Germinal center (tissue), 1 donor: ENCODE results near the gene DENND1A.
"Not testable (repeated sequence)": the region's sequence is repeated elsewhere in the genome, so short reads cannot be mapped to it uniquely, and the experiment has no call there.

ENCODE experiments used
- DNase-seq: peaks from one replicate; pipeline ENCODE4 v3.0.0; 2012; ENCODE audit warnings: mixed read lengths, low spot score

DENND1A gene

GRCh38 chr9:123772374-123772773, 157.6 kb downstream of the DENND1A start:
- no peak for DNase-seq

DNA sequence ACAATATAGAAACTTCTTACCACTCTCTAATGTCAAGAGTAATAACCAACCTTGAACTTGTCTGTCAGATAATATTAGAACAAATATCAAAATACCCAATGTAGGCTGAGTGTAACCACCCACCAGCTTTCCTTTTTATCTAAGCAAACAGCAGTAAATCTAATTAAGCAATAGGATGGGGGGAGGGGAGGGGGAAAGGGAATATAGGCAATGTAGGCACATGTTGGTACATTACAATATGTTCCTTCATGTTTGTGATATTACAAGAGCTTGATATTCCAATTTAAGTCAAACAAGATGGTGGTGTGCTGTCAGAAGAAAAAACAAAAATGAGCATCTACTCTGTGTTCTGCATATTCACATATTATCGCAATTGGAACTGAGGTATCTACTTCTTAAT, 158.2 kb downstream of the DENND1A start:
- DNase-seq = no peak

DNA sequence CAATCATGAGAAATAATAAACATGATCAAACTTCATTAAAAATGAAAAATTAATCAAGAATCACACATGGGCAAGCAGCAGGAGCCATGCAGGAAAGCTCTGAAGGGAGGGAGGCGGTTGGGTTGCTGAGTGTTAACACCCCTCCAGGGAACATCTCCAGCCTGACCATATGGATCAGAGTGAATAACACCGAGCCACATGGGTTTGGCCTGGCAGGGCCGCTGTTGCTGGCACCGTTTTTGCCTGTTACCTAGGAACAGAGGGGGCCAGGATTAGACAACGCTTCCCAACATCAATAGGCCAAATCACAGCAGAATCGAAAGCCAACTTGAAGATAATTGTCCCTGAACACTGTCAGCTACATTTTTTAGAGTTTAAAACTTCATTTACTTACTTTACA, 160.2 kb downstream of the DENND1A start:
- DNase-seq = no peak

DNA sequence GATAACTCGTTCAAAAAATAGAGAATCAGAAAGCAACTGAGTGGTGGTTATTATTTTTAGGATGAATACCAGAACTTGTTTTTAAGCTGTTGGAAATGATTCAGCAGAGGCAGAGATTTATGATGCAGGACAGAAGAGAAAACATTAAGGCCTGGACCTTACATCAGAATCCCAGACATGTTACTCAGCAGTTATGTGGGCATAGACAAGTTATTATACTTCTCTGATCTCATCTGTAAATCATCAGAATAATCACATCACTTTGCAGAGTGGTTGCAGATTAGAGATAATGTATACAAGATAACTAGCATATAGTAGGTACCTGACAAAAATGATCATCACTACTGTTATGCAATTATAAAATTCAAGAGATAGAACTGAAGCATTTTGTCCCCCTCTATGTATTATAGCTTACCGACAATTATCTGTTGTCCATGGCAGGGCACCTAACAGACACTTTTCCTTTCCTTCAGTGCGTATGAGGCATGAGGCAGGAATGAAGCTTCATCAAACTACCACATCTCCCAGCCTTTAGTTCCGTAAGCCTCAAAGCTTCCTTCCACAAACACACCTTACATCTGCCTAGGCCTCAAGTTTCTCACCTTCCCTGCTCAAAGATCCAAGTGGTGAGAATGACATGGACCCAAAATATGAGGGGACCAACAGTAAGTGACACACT, 165.9 kb downstream of the DENND1A start:
- DNase-seq = no peak

GRCh38 chr9:123761905-123762605, 167.9 kb downstream of the DENND1A start:
- no peak for DNase-seq

GRCh38 chr9:123757960-123758359, 172.0 kb downstream of the DENND1A start:
- no peak for DNase-seq

- DNase-seq = no peak
Observed at GRCh38 chr9:123757547-123757946, 172.4 kb downstream of the DENND1A start.

DNA sequence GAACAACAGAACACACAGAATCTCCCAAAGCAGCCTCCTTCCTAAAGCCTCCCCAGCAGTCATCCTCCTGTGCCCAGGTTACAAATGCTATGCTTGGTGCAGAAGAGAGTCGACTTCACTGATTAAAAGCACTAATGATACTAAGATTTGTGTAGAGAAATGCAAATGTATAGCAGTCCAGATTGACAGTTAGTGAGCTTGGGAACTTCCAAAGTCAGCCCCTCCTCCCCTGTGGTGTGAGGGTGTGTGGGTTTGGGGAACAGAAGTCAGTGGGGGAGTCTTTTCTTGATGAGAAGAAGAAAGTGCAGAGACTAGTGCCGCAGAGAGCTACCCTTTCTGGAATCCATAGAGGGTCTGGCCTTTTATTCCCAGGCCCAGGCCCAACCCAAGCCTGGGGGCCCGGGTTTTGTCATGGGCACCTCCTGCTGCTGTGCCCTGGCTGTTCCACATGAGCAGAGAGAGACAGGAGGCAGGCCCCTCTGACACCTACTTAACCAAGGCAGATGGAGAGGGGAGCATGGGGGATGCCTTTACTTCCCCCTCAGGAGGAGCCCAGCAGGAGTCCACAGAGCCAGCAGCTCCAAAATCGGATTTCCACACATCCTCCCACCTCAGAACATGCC, 173.3 kb downstream of the DENND1A start:
- no peak for DNase-seq

GRCh38 chr9:123753669-123754258, 176.2 kb downstream of the DENND1A start:
- DNase-seq = no peak

DNA sequence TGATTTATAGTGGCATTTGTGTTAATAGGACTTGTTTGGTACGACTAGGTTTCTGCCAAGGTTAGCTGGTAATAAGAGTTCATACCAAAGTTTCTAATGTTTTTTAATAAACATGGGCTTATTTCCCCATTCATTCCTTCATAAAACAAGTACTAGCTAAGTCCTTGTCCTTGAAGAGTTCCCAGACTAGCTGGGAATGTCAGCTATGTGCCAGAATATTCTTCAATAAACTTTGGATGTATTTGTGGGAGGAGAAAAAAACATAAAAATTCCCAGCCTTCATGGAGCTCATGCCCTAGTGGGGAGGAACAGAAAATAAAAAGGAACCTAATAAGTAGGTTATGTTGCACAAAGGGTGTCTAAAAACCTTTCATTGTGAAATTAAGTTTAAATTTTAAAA, 176.9 kb downstream of the DENND1A start:
- no peak for DNase-seq

DNA sequence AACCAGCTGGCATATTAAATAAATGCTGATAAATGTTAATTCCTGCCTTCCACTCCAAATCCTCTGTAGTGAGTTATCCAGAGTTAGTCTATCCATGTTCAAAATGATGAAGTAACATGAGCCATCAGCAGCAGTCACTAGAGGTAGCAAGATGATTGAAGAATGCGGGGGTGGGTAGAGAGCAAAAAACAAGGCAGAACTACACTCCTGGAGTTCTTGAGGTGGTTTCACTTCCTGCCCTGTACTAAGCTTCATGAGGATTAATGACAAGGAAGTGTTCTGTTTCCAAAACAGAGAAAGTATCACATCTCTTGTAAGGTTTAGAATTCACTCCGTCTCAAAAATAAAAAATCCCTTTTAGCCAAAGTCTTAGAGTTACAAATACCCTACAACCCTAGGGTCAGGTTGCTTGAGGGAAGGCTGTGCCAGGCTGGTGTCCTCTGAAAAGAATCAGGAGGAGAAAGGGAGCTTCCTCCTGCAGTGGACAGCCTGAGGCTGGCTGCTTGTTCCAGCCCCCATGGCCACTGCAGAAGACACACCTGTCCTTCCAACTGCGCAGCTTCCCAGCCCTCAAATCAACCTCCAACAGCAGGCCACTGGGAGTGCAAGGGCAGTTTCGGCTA, 180.2 kb downstream of the DENND1A start:
- DNase-seq = peak; percentile 69

DNA sequence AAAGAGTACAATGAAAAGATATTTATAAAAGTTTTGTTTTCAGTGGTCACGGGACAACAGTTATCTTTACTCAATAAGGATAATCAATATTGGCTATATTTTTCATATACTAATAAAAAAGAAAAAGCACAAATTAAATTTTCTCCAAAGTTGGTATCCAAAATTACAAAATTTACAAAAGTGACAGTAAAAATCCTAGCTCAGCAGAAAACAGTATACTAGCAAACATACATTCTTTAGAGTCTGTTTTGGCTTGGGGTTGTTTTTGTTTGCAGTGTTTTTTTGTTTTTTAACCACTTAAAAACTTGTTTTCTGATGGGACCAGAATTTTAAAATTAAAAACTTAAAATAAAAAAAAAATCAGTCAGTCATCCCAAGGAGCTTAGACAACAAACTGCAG, 183.2 kb downstream of the DENND1A start:
- no peak for DNase-seq

DNA sequence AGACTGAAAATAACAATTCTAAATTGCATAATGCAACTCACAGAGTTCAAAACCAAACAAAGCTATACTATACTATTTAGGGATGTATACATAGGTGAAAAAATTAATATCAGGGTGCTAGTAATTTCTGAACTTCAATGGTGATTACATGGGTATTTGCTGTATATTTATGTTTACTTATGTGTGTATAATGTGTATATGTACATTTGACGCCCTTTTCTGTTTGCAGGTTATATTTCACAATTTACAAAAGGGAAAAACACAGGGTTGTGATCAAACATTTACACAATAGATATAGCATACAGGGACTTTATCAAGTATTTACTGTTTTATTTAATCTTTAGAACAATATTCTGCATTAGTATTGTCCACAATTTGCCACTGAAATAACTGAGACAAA, 184.0 kb downstream of the DENND1A start:
- DNase-seq = no peak

DNA sequence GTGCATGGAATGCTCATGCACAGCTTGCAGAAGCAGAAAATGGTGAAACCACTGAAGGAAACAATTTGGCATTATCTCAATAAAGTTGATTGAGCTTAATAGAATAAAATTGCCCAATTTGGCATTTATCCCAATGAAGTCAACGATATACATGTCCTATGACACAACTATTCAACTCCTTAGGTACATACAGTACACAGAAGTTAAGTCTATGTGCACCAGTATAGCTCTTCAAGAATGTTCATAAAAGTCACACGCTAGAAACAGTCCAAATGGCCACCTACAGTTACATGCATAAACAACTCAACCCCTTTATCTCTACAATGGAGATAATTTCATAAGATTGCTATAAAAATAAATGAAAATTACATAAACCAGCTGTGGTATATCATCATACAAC, 184.5 kb downstream of the DENND1A start:
- no peak for DNase-seq

- no peak for DNase-seq
Observed at GRCh38 chr9:123743737-123744136, 186.2 kb downstream of the DENND1A start.

DNA sequence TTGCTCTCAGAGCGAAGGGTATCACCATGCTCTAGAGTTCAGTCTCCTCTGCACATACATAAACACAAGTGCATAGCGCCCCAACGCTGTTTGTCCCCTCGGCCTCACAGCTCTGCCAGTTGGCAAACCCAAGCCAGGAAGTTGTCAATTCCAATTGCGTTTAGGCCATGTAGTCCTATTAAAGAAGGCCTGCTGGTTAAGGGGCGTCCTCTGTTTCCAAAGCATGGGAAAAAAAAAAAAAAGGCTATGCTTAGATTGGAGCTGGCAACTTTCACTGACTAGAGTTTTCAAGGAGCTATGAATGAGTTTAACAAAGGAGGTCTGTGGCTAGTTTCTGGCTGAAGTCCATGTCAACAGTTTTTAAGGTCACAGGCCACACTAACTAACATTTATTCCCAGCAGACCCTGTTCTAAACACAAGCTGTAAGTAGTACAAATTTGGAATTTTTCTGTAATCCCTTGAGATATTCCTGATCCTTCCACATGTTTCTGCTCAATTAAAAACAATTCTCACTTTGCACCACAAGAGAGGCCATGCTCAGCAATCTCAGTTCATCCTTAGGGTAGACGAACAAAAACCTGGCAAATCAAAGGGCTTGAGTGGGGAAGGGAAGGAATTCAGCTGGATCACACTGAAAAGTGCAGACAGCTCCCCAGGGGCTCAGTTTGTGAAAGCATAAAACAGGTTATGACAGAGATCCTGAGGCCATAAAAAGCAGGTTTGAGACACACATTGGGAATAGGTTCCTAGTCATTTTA, 187.7 kb downstream of the DENND1A start:
- DNase-seq = no peak

- DNase-seq = no peak
Observed at GRCh38 chr9:123741214-123741613, 188.7 kb downstream of the DENND1A start.

- DNase-seq = no peak
Observed at GRCh38 chr9:123739902-123740301, 190.0 kb downstream of the DENND1A start.

- no peak for DNase-seq
Observed at GRCh38 chr9:123739387-123739786, 190.5 kb downstream of the DENND1A start.

DNA sequence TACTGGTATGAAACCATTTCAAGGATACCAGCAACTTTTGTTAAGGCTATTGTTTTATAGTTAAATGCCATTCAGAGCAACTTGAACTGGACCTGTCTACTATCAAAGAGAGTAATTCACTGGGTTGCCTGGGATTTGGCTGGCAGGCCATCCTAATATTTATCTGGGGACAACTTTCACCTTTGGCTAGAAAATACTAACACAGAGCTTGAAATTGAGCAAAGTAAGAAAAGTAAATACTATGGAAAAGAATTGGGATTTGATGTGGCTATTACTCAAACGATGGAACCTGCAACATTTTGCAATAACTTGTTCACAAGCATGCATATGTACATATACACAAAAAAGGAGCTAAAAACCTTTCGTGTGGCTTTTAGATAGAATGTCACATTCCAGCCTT, 191.3 kb downstream of the DENND1A start:
- DNase-seq = no peak

DNA sequence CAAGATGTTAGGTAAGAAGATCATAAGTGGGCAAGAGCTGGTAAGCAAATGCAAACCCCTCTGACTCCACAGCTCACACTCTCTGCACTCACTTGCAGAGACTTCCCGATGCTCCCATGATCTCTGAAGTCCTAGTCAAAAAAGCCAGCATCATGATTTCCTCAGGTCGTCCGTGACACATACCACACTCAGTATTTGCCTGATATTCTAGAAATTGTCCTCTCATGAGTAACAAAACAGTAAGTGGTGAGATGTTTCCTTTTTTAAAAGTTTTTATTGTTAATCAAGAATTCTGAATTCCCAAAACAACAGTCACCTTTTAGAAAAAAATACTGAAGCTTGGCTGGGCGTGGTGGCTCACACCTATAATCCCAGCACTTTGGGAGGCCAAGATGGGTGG, 194.6 kb downstream of the DENND1A start:
- no peak for DNase-seq

DNA sequence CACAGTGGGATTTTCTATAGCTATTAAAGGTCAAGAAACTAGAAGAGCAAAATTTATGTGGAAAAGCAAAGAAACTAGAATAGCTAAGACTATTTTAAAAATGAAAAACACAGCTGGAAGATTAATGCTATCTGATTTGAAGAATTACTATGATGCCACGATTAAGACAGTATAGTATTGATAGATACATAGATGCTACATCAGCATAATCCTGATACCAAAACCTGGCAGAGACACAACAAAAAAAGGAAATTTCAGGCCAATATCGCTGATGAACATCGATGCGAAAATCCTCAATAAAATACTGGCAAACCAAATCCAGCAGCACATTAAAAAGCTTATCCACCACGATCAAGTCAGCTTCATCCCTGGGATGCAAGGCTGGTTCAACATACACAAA, 201.4 kb downstream of the DENND1A start:
- not testable (repeated sequence) for DNase-seq
